ENCODE measurements around the gene AMIGO3. TPM values are rescaled to one million over a fixed set of nuclear protein-coding genes. Genes with fewer than 3 reads are reported as not detected.

Gene AMIGO3
- 2.1 and 2.4 TPM in 2 replicates for total RNA-seq

GRCh38 chr3:49719214-49719884 lies at the start of gene AMIGO3:
AMIGO3 (minus strand) TSS chr3:49719684; CDS start chr3:49719465, 219 bp downstream.

GRCh38 chr3:49723628-49724551 lies 4.4 kb upstream of the AMIGO3 start, which contains the start of gene GMPPB:
GMPPB (minus strand) TSS chr3:49723951; CDS start chr3:49723726, 225 bp downstream.

GRCh38 chr3:49689046-49689907 lies 30.2 kb downstream of the AMIGO3 start, which contains the start of the genes MST1 and RNF123:
MST1 (minus strand) TSS chr3:49689474; CDS start chr3:49688691, 783 bp downstream.
RNF123 (plus strand) TSS chr3:49689557; CDS start chr3:49691166, 1,609 bp downstream.

GRCh38 chr3:49673715-49674496 lies 45.6 kb downstream of the AMIGO3 start, which contains the start of gene APEH:
APEH (plus strand) TSS chr3:49674351; CDS start chr3:49674402, 51 bp downstream.

Small RNA genes within 50 kb of the gene (small RNA-seq; reads per million reads assigned to genes)
- gene AMIGO3 (ENCODE audit: low replicate concordance), result not detected
- gene COX6CP14 (ENCODE audit: low replicate concordance), result not detected

Other genes starting within 250 kb of the AMIGO3 start
- 62.4 and 126 TPM in 2 replicates for gene DAG1, start 249.4 kb downstream of the AMIGO3 start, total RNA-seq
- gene BSN, start 165.2 kb downstream of the AMIGO3 start, total RNA-seq, result 0.14 and 0.22 TPM in 2 replicates
- 102 and 155 TPM in 2 replicates for gene APEH, start 45.3 kb downstream of the AMIGO3 start, total RNA-seq
- gene MST1, start 30.2 kb downstream of the AMIGO3 start, total RNA-seq, result 5.7 and 5.9 TPM in 2 replicates
- gene RNF123, start 30.1 kb downstream of the AMIGO3 start, total RNA-seq, result 34.8 and 39.7 TPM in 2 replicates
- 63.6 and 132 TPM in 2 replicates for gene GMPPB, start 4.3 kb upstream of the AMIGO3 start, total RNA-seq
- 50.3 and 52.1 TPM in 2 replicates for gene IP6K1, start 66.9 kb upstream of the AMIGO3 start, total RNA-seq
- not detected in 2 replicates for gene CDHR4, start 80.2 kb upstream of the AMIGO3 start, total RNA-seq
- 4.4 and 4.6 TPM in 2 replicates for gene INKA1, start 83.6 kb upstream of the AMIGO3 start, total RNA-seq
- gene UBA7, start 94.3 kb upstream of the AMIGO3 start, total RNA-seq, result 27.9 and 44.2 TPM in 2 replicates
- gene TRAIP, start 136.9 kb upstream of the AMIGO3 start, total RNA-seq, result 0.66 and 8.2 TPM in 2 replicates
- not detected in 2 replicates for gene CAMKV, start 150.2 kb upstream of the AMIGO3 start, total RNA-seq
- gene MST1R, start 184.2 kb upstream of the AMIGO3 start, total RNA-seq, result 0.43 and 1.3 TPM in 2 replicates
- gene MON1A, start 210.1 kb upstream of the AMIGO3 start, total RNA-seq, result 7.7 and 20.5 TPM in 2 replicates
- 45.4 and 48.4 TPM in 2 replicates for gene RBM6, start 220.5 kb upstream of the AMIGO3 start, total RNA-seq